IPS DF 4.7 (cell line): ENCODE measurements around the gene GMDS.

Experiments
- DNase-seq: peaks from one replicate; pipeline ENCODE4 v3.0.0-alpha.2; 2013; ENCODE audit warnings: low spot score; ENCODE audit errors: extremely low read depth

The GMDS gene

GRCh38 chr6:1780251-1780867, 465.0 kb downstream of the GMDS start:
- DNase-seq = no peak

- DNase-seq = no peak
Observed at GRCh38 chr6:1778686-1779235, 466.6 kb downstream of the GMDS start.

- no peak for DNase-seq
Observed at GRCh38 chr6:1777921-1778685, 467.3 kb downstream of the GMDS start.

GRCh38 chr6:1775441-1775840, 470.0 kb downstream of the GMDS start:
- no peak for DNase-seq

GRCh38 chr6:1774226-1774915, 471.0 kb downstream of the GMDS start:
- DNase-seq = no peak

- no peak for DNase-seq
Observed at GRCh38 chr6:1773700-1774099, 471.7 kb downstream of the GMDS start.

GRCh38 chr6:1770968-1771723, 474.3 kb downstream of the GMDS start:
- no peak for DNase-seq

- DNase-seq = no peak
Observed at GRCh38 chr6:1770435-1770843, 475.0 kb downstream of the GMDS start.

GRCh38 chr6:1767481-1768246, 477.7 kb downstream of the GMDS start:
- no peak for DNase-seq

- no peak for DNase-seq
Observed at GRCh38 chr6:1766654-1767053, 478.8 kb downstream of the GMDS start.

- DNase-seq = no peak
Observed at GRCh38 chr6:1765160-1765903, 480.1 kb downstream of the GMDS start.

- no peak for DNase-seq
Observed at GRCh38 chr6:1764397-1764987, 480.9 kb downstream of the GMDS start.

GRCh38 chr6:1763404-1763803, 482.0 kb downstream of the GMDS start:
- DNase-seq = no peak

- DNase-seq = no peak
Observed at GRCh38 chr6:1762203-1762602, 483.2 kb downstream of the GMDS start.

GRCh38 chr6:1761477-1761877, 483.9 kb downstream of the GMDS start:
- DNase-seq = no peak

GRCh38 chr6:1760876-1761275, 484.5 kb downstream of the GMDS start:
- no peak for DNase-seq

- no peak for DNase-seq
Observed at GRCh38 chr6:1759870-1760269, 485.5 kb downstream of the GMDS start.

GRCh38 chr6:1758076-1758679, 487.2 kb downstream of the GMDS start:
- no peak for DNase-seq

- DNase-seq = no peak
Observed at GRCh38 chr6:1757131-1757530, 488.3 kb downstream of the GMDS start.
